HepG2 (cell line): ENCODE results near the gene TMEM233. TPM values are rescaled to one million over a fixed set of nuclear protein-coding genes. Genes with fewer than 3 reads are reported as not detected.

Source experiments
- ATAC-seq: fragments of 200-7000 bp; cut with Tn5 transposase; 3 replicates; pipeline ENCODE4 v1.9.1; 2020; ENCODE audit warnings: mild to moderate bottlenecking, moderate library complexity
- BruUV-seq: library from RNA; stranded (reverse); fragments of 400-500 nt; replicated peaks from 2 replicates; lab custom pipeline; 2021; lab: Mats Ljungman, UMichigan
- CTCF ChIA-PET: fragments of 300-600 bp; formaldehyde crosslinking; extraction: SDS; loops from one replicate; lab custom pipeline; 2021; ENCODE audit warnings: low total read pairs, inconsistent platforms, low intra/inter-chr PET ratio; lab: Yijun Ruan, JAX
- POLR2A ChIA-PET: fragments of 350-600 bp; sonication (Branson Sonifier 250); formaldehyde crosslinking; loops from one replicate; lab custom pipeline; 2020; ENCODE audit warnings: antibody characterized with exemption, inconsistent platforms; lab: Yijun Ruan, JAX
- DNase-seq: peaks from one replicate; pipeline ENCODE4 v3.0.0-alpha.2; 2015; ENCODE audit warnings: low spot score
- FAIRE-seq: peaks from 3 replicates; lab custom pipeline; 2011; peaks lifted over from hg19 to GRCh38; lab: Jason Lieb, UNC
- H2AFZ ChIP-seq: one replicate; pipeline ENCODE4 v1.6.1; 2011; ENCODE audit warnings: low read length, inconsistent platforms
- H3K27ac ChIP-seq: fragments of 300-600 bp; 3 replicates; pipeline ENCODE4 v1.8.0; 2011; ENCODE audit warnings: mixed run types, mild to moderate bottlenecking, mixed read lengths, low read length, inconsistent platforms; ENCODE audit not compliant: insufficient read depth; ENCODE audit errors: extremely low read length
- H3K27me3 ChIP-seq, 2 experiments: fragments of 200-600 bp in 1 of 2; 2 replicates in 1 of 2; 3 replicates in 1 of 2; pipeline versions ENCODE4 v1.6.0 to v1.8.0; 2011; ENCODE audit warnings: low read length in 2 of 2, mild to moderate bottlenecking in 2 of 2, moderate library complexity in 2 of 2, inconsistent platforms in 1 of 2; ENCODE audit not compliant: insufficient read depth in 2 of 2, control insufficient read depth in 1 of 2
- H3K36me3 ChIP-seq, 2 experiments: fragments of 200-600 bp in 1 of 2; replicated peaks in 1 of 2; 2 replicates in 1 of 2; 3 replicates in 1 of 2; pipeline versions ENCODE4 v1.5.1 to v1.8.0; 2011; ENCODE audit warnings: low read length in 2 of 2, inconsistent platforms in 1 of 2; ENCODE audit not compliant: insufficient read depth in 2 of 2, control insufficient read depth in 1 of 2
- H3K4me1 ChIP-seq: 2 replicates; pipeline ENCODE4 v1.5.1; 2012; ENCODE audit warnings: low read length, inconsistent platforms; ENCODE audit not compliant: insufficient read depth
- H3K4me2 ChIP-seq: 2 replicates; pipeline ENCODE4 v1.6.0; 2011; ENCODE audit warnings: low read depth, low read length, inconsistent platforms
- H3K4me3 ChIP-seq, 3 experiments: fragments of 200-600 bp in 1 of 3; sonication (generic), shearing (Covaris generic) in 1 of 3; replicated peaks in 1 of 3; 2 replicates each; pipeline ENCODE4 v1.5.1; 2011 to 2016; ENCODE audit warnings: low read length in 3 of 3, inconsistent platforms in 2 of 3, low read depth in 2 of 3, mild to moderate bottlenecking in 2 of 3, control low read depth in 1 of 3, mixed read lengths in 1 of 3; ENCODE audit not compliant: insufficient read depth in 1 of 3
- H3K79me2 ChIP-seq: one replicate; pipeline ENCODE4 v1.6.1; 2011; ENCODE audit warnings: low read length, inconsistent platforms; ENCODE audit not compliant: insufficient read depth
- H3K9ac ChIP-seq: 2 replicates; pipeline ENCODE4 v1.6.0; 2011; ENCODE audit warnings: mild to moderate bottlenecking, low read depth, low read length, inconsistent platforms; ENCODE audit not compliant: insufficient read depth
- H3K9me3 ChIP-seq: 2 replicates; pipeline ENCODE4 v1.5.1; 2012; ENCODE audit warnings: mild to moderate bottlenecking, low read length
- H4K20me1 ChIP-seq: 2 replicates; pipeline ENCODE4 v1.6.0; 2011; ENCODE audit warnings: inconsistent platforms, mild to moderate bottlenecking, low read length, moderate library complexity; ENCODE audit not compliant: insufficient read depth
- CENPX ChIP-seq: sonication (generic); formaldehyde crosslinking; IDR thresholded peaks from 2 replicates; pipeline ENCODE4 v1.9.0; 2021; ENCODE audit warnings: mild to moderate bottlenecking, missing genetic modification reagents, moderate library complexity
- NCOA2 ChIP-seq: sonication (generic); formaldehyde crosslinking; IDR thresholded peaks from 2 replicates; pipeline ENCODE4 v1.8.0; 2022; ENCODE audit warnings: inconsistent platforms
- ZNF264 ChIP-seq: sonication (generic); formaldehyde crosslinking; IDR thresholded peaks from 2 replicates; pipeline ENCODE4 v1.4.0; 2020; ENCODE audit warnings: missing genetic modification reagents
- WGBS: methylation state at CpG from one replicate; pipeline ENCODE4 v1.1.6; 2017; ENCODE audit warnings: low lambda C conversion rate; 5-methylcytosine and 5-hydroxymethylcytosine counted together
- in situ Hi-C: cut with HindIII; loops from 2 replicates; pipeline ENCODE4 v1.10.0; 2017; ENCODE audit warnings: low pct_unique_long_range_greater_than_20kb; ENCODE audit not compliant: extremely low pct_ligation_motif_present
- intact Hi-C: fragments of 100-400 bp; cut with micrococcal nuclease; formaldehyde crosslinking; loops from one replicate; pipeline ENCODE4 v1.10.0; 2022; ENCODE audit not compliant: unreplicated experiment
- polyA plus RNA-seq, 8 experiments: library from polyadenylated mRNA; depleted of rRNA in 3 of 8; stranded (reverse) in 7 of 8; unstranded in 1 of 8; fragments of >200 nt; fragmentation: Illumina TruSeq in 4 of 8; extraction: Trizol in 4 of 8; gene quantifications; 2 replicates each; pipeline versions ENCODE4 v1.2.1 to v1.2.3, GENCODE V29; 2011 to 2016; ENCODE audit warnings: low read depth in 4 of 8, missing spikeins in 1 of 8, mixed read lengths in 1 of 8; ENCODE audit not compliant: insufficient read depth in 1 of 8
- total RNA-seq, 5 experiments: library from RNA; depleted of rRNA; stranded (reverse); fragments of >200 nt; fragmentation: Illumina TruSeq; extraction: Trizol; gene quantifications; 2 replicates each; pipeline ENCODE4 v1.2.3, GENCODE V29; 2016; ENCODE audit warnings: low read depth in 1 of 5
- TF ChIP-seq, protein P1 (sequence below), 2 experiments: fragments of 450-650 bp in 1 of 2; sonication (generic) in 1 of 2; formaldehyde crosslinking in 1 of 2; IDR thresholded peaks; 2 replicates each; pipeline versions ENCODE4 v1.6.1 to v1.8.0; 2016 to 2022; ENCODE audit warnings: antibody characterized with exemption in 1 of 2, mild to moderate bottlenecking in 1 of 2, missing genetic modification reagents in 1 of 2

The TMEM233 gene
- total and polyA plus RNA-seq, 2 of the 13 experiments (the other 11 are each of a cell fraction or from before 2014, with no cell fraction given) = 0.03 TPM; not detected in 1

DNA sequence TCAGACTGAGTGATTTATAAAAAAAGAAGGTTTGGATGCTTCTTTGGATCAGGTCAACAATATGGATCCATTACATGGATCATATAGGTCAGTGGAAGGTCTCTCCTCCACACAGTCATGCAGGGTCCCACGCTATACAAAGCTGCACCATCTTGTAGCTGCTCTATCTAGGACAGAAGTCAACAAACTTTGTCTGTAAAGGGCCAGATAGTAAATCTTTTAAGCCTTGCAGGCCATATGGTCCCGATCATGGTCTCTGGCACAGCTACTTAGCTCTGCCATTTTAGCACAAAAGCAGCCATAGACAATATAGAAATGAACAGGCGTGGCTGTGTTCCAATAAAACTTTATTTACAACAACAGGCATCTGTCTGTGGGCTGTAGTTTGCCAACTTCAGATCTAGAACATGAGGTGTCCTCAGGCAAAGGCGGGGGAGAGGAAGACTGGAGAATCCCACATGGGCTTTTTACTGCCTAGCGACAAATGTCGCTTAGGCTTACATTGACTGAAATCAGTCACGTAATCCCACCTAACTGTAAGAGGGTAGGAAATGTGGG is 36.7 kb downstream of the TMEM233 start:
- Histone ChIP-seq H3K9me3 (no peaks in the 10 kb centered on the region), H3K4me1 (peaks cover 30% of the 10 kb centered on the region), H4K20me1 (no peaks in the 10 kb centered on the region), H3K36me3 (no peaks in the 10 kb centered on the region)
- WGBS = 45% methylated on average over 7 of the region's 7 CpGs
- FAIRE-seq = no peak
- TF ChIP-seq, protein P1, sequence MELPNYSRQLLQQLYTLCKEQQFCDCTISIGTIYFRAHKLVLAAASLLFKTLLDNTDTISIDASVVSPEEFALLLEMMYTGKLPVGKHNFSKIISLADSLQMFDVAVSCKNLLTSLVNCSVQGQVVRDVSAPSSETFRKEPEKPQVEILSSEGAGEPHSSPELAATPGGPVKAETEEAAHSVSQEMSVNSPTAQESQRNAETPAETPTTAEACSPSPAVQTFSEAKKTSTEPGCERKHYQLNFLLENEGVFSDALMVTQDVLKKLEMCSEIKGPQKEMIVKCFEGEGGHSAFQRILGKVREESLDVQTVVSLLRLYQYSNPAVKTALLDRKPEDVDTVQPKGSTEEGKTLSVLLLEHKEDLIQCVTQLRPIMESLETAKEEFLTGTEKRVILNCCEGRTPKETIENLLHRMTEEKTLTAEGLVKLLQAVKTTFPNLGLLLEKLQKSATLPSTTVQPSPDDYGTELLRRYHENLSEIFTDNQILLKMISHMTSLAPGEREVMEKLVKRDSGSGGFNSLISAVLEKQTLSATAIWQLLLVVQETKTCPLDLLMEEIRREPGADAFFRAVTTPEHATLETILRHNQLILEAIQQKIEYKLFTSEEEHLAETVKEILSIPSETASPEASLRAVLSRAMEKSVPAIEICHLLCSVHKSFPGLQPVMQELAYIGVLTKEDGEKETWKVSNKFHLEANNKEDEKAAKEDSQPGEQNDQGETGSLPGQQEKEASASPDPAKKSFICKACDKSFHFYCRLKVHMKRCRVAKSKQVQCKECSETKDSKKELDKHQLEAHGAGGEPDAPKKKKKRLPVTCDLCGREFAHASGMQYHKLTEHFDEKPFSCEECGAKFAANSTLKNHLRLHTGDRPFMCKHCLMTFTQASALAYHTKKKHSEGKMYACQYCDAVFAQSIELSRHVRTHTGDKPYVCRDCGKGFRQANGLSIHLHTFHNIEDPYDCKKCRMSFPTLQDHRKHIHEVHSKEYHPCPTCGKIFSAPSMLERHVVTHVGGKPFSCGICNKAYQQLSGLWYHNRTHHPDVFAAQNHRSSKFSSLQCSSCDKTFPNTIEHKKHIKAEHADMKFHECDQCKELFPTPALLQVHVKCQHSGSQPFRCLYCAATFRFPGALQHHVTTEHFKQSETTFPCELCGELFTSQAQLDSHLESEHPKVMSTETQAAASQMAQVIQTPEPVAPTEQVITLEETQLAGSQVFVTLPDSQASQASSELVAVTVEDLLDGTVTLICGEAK (IDR thresholded peaks at IDR 0.05) = no peak
- TF ChIP-seq, protein P1 (CRISPR knock-in tag; IDR thresholded peaks at IDR 0.05) = peak; percentile 57; the same call in 1 of the 2 replicates
- TF ChIP-seq CENPX (no peak), NCOA2 (CRISPR knock-in tag) (no peak), ZNF264 (no peak)
- TF ChIP-seq, all 625 proteins: peak for 1
- in situ Hi-C loops = no loop called here
- no peak for ATAC-seq
- ChIA-PET CTCF (no interaction called here), POLR2A (no interaction called here)
- H3K4me3 ChIP-seq = no peak overlapping the region
- H3K79me2 ChIP-seq = no peaks in the 10 kb centered on the region
- BruUV-seq = no TSS peak
- H3K27me3 ChIP-seq = no peaks in the 10 kb centered on the region
- H3K9ac ChIP-seq = no peak overlapping the region
- no peak overlapping the region for H3K4me2 ChIP-seq
- no peak overlapping the region for H2AFZ ChIP-seq
- intact Hi-C loops = no loop called here
- no peak overlapping the region for H3K27ac ChIP-seq
- DNase-seq = no peak
